ENCODE data around the gene RSRC2. TPM values are rescaled to one million over a fixed set of nuclear protein-coding genes. Genes with fewer than 3 reads are reported as not detected.
"Not testable (repeated sequence)": the region's sequence is repeated elsewhere in the genome, so short reads cannot be mapped to it uniquely, and the experiment has no call there.

RSRC2 gene
- total RNA-seq, 1 donor from 2014 or later = 99.7 TPM

GRCh38 chr12:122487807-122488206 is 38.9 kb downstream of the RSRC2 start:
- H3K27me3 Mint-ChIP-seq; intact Hi-C loops (cut with micrococcal nuclease); H3K9me3 Mint-ChIP-seq; H3K27ac Mint-ChIP-seq; H3K4me3 Mint-ChIP-seq; DNase-seq: not testable (repeated sequence)
- Mint-ChIP-seq H3K36me3 (ENCODE audit: low read depth) (peaks cover 65% of the 10 kb centered on the region), H3K4me1 (peaks cover 12% of the 10 kb centered on the region)

GRCh38 chr12:122486805-122487426 is 39.8 kb downstream of the RSRC2 start:
- intact Hi-C loops (cut with micrococcal nuclease) = no loop called here
- Mint-ChIP-seq H3K4me3 (no peak overlapping the region), H3K9me3 (no peaks in the 10 kb centered on the region), H3K27ac (peak overlapping the region; percentile 0), H3K27me3 (no peaks in the 10 kb centered on the region), H3K4me1 (peaks cover 9% of the 10 kb centered on the region), H3K36me3 (ENCODE audit: low read depth) (peaks cover 62% of the 10 kb centered on the region)
- DNase-seq = no peak

GRCh38 chr12:122486360-122486759 is 40.4 kb downstream of the RSRC2 start:
- H3K4me1 Mint-ChIP-seq; intact Hi-C loops (cut with micrococcal nuclease); DNase-seq; H3K9me3 Mint-ChIP-seq; H3K4me3 Mint-ChIP-seq; H3K27me3 Mint-ChIP-seq; H3K27ac Mint-ChIP-seq: not testable (repeated sequence)
- H3K36me3 Mint-ChIP-seq (ENCODE audit: low read depth) = peaks cover 62% of the 10 kb centered on the region

- H3K4me3 Mint-ChIP-seq; H3K27me3 Mint-ChIP-seq; intact Hi-C loops (cut with micrococcal nuclease); DNase-seq; H3K4me1 Mint-ChIP-seq; H3K9me3 Mint-ChIP-seq: not testable (repeated sequence)
- Mint-ChIP-seq H3K36me3 (ENCODE audit: low read depth) (peaks cover 63% of the 10 kb centered on the region), H3K27ac (peak overlapping the region; percentile 2)
Measured at GRCh38 chr12:122484385-122484784, 42.4 kb downstream of the RSRC2 start.

- Mint-ChIP-seq H3K27me3 (no peaks in the 10 kb centered on the region), H3K27ac (peak overlapping the region; percentile 1), H3K36me3 (ENCODE audit: low read depth) (peaks cover 62% of the 10 kb centered on the region), H3K4me3 (no peak overlapping the region), H3K4me1 (peaks cover 4% of the 10 kb centered on the region), H3K9me3 (no peaks in the 10 kb centered on the region)
- intact Hi-C loops (cut with micrococcal nuclease) = no loop called here
- DNase-seq = no peak
Measured at GRCh38 chr12:122483969-122484368, 42.8 kb downstream of the RSRC2 start.

GRCh38 chr12:122481861-122482260 is 44.9 kb downstream of the RSRC2 start:
- H3K27ac Mint-ChIP-seq = no peak overlapping the region
- no peak for DNase-seq
- peaks cover 4% of the 10 kb centered on the region for H3K4me1 Mint-ChIP-seq
- no peaks in the 10 kb centered on the region for H3K27me3 Mint-ChIP-seq
- peaks cover 69% of the 10 kb centered on the region for H3K36me3 Mint-ChIP-seq (ENCODE audit: low read depth)
- no peak overlapping the region for H3K4me3 Mint-ChIP-seq
- no peaks in the 10 kb centered on the region for H3K9me3 Mint-ChIP-seq
- intact Hi-C loops (cut with micrococcal nuclease) = no loop called here

GRCh38 chr12:122480753-122481152 is 46.0 kb downstream of the RSRC2 start:
- H3K9me3 Mint-ChIP-seq = no peaks in the 10 kb centered on the region

GRCh38 chr12:122474324-122474716 is 52.4 kb downstream of the RSRC2 start:
- H3K36me3 Mint-ChIP-seq (ENCODE audit: low read depth) = peaks cover 58% of the 10 kb centered on the region
- no peaks in the 10 kb centered on the region for H3K9me3 Mint-ChIP-seq
- intact Hi-C loops (cut with micrococcal nuclease) = no loop called here
- no peak overlapping the region for H3K4me3 Mint-ChIP-seq
- H3K4me1 Mint-ChIP-seq = peaks cover 16% of the 10 kb centered on the region
- no peak overlapping the region for H3K27ac Mint-ChIP-seq
- no peaks in the 10 kb centered on the region for H3K27me3 Mint-ChIP-seq
- DNase-seq = no peak

More at GRCh38 chr12:122480753-122481152, 46.0 kb downstream of the RSRC2 start:
- Mint-ChIP-seq H3K4me1 (peaks cover 5% of the 10 kb centered on the region), H3K27me3 (no peaks in the 10 kb centered on the region), H3K27ac (no peak overlapping the region), H3K36me3 (ENCODE audit: low read depth) (peaks cover 71% of the 10 kb centered on the region), H3K4me3 (no peak overlapping the region)
- intact Hi-C loops (cut with micrococcal nuclease) = no loop called here
- no peak for DNase-seq

GRCh38 chr12:122473543-122474323 is 53.0 kb downstream of the RSRC2 start:
- no peaks in the 10 kb centered on the region for H3K9me3 Mint-ChIP-seq
- H3K27ac Mint-ChIP-seq = peak overlapping the region; percentile 25
- peaks cover 16% of the 10 kb centered on the region for H3K4me1 Mint-ChIP-seq
- DNase-seq = peak; percentile 68
- no peaks in the 10 kb centered on the region for H3K27me3 Mint-ChIP-seq
- H3K36me3 Mint-ChIP-seq (ENCODE audit: low read depth) = peaks cover 53% of the 10 kb centered on the region
- intact Hi-C loops (cut with micrococcal nuclease) = no loop called here
- H3K4me3 Mint-ChIP-seq = no peak overlapping the region

- Mint-ChIP-seq H3K36me3 (ENCODE audit: low read depth) (peaks cover 36% of the 10 kb centered on the region), H3K27ac (no peak overlapping the region), H3K9me3 (no peaks in the 10 kb centered on the region), H3K4me1 (peaks cover 16% of the 10 kb centered on the region), H3K4me3 (no peak overlapping the region), H3K27me3 (no peaks in the 10 kb centered on the region)
- DNase-seq = peak; percentile 76
- intact Hi-C loops (cut with micrococcal nuclease) = loop anchor here (1.0 kb wide), 2 partner anchors 48 to 72 kb away; no protein-coding TSS in a partner anchor
Measured at GRCh38 chr12:122471324-122472226, 55.2 kb downstream of the RSRC2 start.

- H3K27ac Mint-ChIP-seq; H3K9me3 Mint-ChIP-seq; DNase-seq; H3K4me3 Mint-ChIP-seq; H3K27me3 Mint-ChIP-seq; intact Hi-C loops (cut with micrococcal nuclease): not testable (repeated sequence)
- Mint-ChIP-seq H3K36me3 (ENCODE audit: low read depth) (peaks cover 26% of the 10 kb centered on the region), H3K4me1 (peaks cover 13% of the 10 kb centered on the region)
Measured at GRCh38 chr12:122470576-122470975, 56.2 kb downstream of the RSRC2 start.

GRCh38 chr12:122469856-122470255 is 56.9 kb downstream of the RSRC2 start:
- H3K27me3 Mint-ChIP-seq; intact Hi-C loops (cut with micrococcal nuclease); H3K4me1 Mint-ChIP-seq; DNase-seq; H3K9me3 Mint-ChIP-seq; H3K4me3 Mint-ChIP-seq; H3K27ac Mint-ChIP-seq: not testable (repeated sequence)
- peaks cover 21% of the 10 kb centered on the region for H3K36me3 Mint-ChIP-seq (ENCODE audit: low read depth)

- Mint-ChIP-seq H3K27me3 (no peaks in the 10 kb centered on the region), H3K36me3 (ENCODE audit: low read depth) (peaks cover 6% of the 10 kb centered on the region), H3K4me3 (no peak overlapping the region), H3K9me3 (no peaks in the 10 kb centered on the region), H3K4me1 (peaks cover 3% of the 10 kb centered on the region), H3K27ac (no peak overlapping the region)
- no peak for DNase-seq
- intact Hi-C loops (cut with micrococcal nuclease) = no loop called here
Measured at GRCh38 chr12:122467983-122468382, 58.8 kb downstream of the RSRC2 start.
